ENCODE data around the gene SENP3.

SENP3 gene

DNA sequence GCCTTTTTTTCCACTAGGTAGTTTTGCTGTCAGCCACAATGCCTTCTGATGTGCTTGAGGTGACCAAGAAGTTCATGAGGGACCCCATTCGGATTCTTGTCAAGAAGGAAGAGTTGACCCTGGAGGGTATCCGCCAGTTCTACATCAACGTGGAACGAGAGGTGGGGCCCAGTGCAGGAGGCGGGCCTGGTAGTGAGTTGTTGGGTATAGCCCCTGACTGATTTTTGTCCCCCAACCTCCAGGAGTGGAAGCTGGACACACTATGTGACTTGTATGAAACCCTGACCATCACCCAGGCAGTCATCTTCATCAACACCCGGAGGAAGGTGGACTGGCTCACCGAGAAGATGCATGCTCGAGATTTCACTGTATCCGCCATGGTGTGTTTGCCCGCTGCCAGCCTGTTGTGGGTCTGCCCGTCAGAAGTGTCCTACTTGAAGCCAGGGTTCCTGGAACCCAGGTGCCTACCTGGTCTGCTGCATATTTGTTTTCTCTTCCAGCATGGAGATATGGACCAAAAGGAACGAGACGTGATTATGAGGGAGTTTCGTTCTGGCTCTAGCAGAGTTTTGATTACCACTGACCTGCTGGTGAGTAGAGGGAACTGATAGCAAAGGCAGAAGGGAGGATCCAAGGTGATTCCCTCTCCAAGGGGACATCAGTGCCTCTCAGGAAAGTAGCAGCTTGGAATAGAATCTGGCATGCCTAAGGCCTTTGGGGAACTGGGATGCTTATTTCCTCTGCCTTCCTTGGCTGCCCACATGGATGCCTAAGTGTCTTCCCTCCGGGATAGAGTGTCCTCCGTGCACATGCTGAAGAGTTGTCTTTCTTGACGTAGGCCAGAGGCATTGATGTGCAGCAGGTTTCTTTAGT lies 15.8 kb downstream of the SENP3 start:
- DNase-seq, result no peak

DNA sequence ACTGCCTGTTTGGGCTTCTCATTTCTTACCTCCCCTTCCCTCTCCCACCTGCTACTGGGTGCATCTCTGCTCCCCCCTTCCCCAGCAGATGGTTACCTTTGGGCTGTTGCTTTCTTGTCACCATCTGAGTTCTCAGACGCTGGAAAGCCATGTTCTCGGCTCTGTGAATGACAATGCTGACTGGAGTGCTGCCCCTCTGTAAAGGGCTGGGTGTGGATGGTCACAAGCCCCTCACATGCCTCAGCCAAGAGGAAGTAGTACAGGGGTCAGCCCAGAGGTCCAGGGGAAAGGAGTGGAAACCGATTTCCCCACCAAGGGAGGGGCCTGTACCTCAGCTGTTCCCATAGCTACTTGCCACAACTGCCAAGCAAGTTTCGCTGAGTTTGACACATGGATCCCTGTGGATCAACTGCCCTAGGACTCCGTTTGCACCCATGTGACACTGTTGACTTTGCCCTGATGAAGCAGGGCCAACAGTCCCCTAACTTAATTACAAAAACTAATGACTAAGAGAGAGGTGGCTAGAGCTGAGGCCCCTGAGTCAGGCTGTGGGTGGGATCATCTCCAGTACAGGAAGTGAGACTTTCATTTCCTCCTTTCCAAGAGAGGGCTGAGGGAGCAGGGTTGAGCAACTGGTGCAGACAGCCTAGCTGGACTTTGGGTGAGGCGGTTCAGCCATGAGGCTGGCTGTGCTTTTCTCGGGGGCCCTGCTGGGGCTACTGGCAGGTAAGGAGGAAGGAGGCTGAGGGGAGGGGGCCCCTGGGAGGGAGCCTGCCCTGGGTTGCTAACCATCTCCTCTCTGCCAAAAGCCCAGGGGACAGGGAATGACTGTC lies 17.5 kb downstream of the SENP3 start, which contains the start of gene CD68:
Gene CD68 (plus strand): TSS at position 638 of the 833 bp plus-strand sequence. CDS start 40 bp downstream, at position 678.
- peak; percentile 50 for DNase-seq

- no peak for DNase-seq
Measured at GRCh38 chr17:7579834-7580603, 18.3 kb downstream of the SENP3 start.

DNA sequence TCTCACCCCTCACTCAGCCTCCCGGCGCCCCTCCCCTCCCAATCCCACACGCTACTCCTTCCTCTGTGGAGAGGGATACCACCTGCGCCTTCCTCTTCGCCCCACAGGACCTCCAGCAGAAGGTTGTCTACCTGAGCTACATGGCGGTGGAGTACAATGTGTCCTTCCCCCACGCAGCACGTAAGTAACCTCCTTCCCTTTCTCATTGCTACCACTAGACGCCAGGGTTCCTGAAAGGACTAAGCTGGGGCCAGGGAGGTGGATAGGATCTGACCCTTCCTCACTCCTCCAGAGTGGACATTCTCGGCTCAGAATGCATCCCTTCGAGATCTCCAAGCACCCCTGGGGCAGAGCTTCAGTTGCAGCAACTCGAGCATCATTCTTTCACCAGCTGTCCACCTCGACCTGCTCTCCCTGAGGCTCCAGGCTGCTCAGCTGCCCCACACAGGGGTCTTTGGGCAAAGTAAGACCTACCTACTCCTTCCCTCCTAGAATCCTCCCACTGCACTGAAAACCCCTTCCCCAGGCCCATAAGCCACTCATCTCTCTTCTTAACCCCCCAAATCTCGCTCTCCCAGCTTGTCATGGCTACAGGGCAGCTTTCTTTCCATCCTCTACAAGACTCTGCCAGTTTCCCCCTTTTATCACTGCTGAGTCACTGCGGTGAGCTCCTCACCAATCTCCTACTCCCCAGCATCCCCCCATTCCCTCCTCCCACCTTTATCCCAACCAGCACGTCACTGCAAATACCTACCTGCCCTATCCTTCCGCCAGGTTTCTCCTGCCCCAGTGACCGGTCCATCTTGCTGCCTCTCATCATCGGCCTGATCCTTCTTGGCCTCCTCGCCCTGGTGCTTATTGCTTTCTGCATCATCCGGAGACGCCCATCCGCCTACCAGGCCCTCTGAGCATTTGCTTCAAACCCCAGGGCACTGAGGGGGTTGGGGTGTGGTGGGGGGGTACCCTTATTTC lies 19.2 kb downstream of the SENP3 start:
- DNase-seq, result no peak

DNA sequence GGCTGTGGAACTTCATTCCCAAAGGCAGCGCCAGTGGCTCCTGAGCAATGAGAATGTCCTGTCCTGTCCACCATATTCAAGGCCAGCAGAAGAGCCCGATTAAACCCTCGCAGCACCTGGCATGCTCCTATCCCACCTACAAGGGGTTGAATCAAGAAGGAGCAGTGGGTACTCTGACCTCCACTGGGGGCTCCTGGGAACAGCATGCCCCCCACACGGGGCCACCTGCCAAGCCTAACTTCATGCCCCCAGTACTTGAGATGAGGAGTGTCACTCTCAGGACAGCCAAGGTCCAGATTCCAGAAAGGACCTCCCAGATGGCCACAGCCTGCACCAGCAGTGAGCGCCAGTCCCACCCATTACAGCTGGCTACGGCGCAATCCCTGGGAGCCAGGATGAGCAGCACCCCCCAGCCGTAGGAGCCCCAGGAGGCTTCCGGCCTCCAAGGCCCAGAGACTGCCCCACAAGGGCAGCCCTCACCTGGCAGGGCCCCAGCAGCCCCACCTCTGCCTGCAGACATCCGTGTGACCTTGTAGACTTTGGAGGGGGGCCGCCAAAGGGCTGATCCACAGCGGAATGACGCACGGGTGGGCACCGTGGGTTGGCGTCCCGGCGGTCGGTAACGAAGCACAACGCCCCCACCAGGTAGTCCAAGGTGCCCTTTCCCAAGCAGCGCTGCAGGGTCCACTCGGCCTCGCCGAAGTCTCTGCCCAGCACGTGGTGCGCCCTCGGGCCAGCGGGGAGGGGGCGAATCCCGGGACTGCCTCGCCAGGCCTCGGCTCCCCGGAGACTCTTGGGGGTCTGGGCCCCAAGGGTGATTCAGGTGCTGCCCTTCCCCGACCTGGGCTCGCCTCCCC lies 20.9 kb downstream of the SENP3 start:
- DNase-seq, result no peak

DNA sequence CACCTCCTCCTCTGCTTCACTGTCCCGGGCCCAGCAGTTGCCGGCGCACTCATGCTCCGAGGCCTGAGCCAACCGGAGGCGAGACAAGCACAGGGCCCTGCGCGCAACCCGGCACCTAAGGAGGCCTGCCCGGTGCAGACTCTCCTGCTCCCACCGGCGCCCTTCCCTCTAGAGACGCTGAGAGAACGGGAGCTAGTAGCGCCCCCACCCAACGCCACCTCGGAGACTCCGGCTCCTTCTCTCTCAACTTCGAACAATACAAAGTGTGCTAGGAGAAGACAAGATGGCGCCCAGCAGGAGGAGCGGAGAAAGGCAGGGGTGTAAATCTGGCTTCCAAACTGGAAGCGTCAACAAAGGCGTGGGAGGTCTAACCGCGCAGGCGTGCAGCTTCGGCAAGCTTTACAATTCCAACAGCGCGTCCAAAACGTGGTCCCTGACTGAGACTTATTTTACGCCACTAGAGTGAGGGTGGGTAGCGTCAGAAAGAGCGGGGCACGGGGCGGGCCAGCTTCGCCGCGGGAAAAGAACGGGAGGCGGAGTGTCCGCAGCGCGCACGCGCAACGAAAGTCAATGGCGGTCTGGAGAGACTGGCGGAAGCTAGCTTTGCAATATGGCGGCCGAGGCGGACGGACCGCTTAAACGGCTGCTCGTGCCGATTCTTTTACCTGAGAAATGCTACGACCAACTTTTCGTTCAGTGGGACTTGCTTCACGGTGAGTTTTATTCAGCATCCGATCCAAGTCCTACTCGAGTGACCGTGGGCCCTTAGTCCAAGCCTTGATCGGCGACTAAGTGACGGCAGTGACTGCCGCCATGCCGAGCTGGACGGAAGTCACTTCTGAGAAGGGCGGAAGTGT lies 21.8 kb downstream of the SENP3 start, which contains the start of gene MPDU1:
Gene MPDU1 (plus strand): TSS at position 600 of the 857 bp plus-strand sequence. CDS start 11 bp downstream, at position 611.
- DNase-seq, result peak; percentile 99

- no peak for DNase-seq
Measured at GRCh38 chr17:7586673-7587419, 25.1 kb downstream of the SENP3 start.

- DNase-seq, result no peak
Measured at GRCh38 chr17:7587420-7588151, 25.9 kb downstream of the SENP3 start.

DNA sequence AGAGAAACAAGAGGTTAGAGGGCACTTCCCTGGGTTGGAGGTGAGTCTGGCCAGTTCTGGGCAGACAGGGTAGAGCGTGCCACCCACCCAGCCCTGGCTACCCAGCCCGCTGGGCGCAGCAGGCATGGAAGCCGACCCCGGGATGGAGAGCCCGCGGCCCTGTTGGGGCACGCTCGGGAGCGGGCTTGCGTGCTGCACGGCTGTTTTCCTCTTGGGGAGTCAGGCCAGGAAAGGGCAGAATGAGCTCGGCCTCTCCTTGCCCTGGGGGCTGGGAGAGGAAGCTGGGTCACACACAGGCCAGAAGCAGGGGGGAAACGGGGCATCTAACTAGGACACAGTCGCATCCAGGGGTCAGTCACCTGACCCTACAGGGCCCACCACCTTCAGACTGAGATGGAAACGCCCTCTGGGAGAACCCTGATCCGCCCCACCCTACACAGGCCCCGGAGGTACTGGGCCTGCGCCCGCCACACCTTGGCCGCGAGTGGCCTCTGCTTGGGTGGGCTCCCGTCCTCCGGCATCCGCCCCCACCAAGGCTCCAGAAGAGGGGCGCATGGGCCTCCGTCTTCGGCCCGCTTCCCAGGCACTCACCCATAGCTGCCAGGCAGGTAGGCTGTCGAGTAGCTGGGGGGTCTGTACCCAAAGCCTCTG lies 27.0 kb downstream of the SENP3 start:
- no peak for DNase-seq

DNA sequence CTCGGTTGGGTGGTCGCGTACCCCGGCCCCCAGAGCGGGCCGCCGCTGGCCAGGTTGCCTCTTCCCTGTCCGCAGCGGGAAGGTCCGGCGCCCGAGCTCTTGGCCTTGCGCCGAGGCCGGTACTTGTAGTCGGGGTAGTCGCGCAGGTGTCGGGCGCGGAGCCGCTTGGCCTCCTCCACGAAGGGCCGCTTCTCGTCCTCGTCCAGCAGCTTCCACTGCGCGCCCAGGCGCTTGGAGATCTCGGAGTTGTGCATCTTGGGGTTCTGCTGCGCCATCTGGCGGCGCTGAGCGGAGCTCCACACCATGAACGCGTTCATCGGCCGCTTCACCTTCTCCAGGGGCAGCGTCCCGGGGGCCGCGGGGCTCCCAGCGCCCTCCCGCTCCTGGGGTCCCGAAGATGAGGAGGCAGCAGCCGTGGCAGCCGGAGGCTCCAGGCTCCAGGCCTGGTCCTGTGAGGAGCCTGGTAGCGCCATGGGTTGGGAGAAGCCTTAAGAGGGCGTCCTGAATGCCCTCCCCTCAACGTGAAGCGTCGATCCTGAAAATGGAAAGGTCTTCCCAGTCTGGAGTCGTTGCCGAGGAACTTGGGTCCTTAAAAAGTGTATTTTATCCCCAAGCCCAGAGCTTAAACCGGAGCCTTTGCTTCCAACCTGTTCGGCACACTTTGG lies 27.6 kb downstream of the SENP3 start:
- peak; percentile 95 for DNase-seq

DNA sequence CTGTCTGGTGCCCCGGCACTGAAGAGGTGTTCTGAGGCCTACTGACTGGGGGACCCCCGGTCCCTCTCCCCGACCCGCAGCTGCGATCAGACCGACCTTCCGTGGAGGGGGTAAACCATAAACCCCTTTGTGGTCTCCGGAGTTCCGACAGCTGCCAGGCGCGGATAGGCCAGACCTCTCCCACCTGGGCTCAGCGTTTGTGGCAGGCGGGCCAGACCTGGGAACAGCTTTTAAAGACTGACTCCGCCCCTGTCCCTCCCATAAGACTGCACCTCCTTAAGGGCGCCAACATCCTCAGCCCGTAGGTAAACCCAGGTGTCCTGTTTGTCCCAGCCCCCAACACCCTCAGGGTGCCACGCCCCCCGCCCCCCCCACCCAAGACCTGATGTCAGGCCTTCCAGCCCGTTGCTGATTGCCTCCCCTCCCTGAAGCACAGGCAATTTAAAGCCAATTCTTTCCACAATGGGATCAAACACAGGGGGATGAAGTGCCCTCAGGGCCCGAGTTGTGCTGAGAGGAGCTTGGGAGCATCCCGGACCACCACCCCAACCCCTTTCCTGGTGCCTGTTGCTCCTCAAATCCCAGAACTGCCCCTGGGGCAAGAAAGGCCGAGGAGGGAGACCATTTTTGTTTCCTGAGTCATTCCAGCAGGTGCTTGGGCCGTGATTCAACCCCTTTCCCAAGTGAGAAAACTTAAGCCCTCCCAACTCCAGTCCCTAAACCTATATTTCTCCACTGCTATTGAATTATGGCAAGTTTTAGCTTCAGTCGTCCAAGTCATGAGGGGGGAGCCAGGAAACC lies 28.4 kb downstream of the SENP3 start, which contains the start of gene SOX15:
Gene SOX15 (minus strand): TSS at position 204 of the 801 bp plus-strand sequence. CDS start 418 bp downstream, outside the sequence.
- peak; percentile 35 for DNase-seq

DNA sequence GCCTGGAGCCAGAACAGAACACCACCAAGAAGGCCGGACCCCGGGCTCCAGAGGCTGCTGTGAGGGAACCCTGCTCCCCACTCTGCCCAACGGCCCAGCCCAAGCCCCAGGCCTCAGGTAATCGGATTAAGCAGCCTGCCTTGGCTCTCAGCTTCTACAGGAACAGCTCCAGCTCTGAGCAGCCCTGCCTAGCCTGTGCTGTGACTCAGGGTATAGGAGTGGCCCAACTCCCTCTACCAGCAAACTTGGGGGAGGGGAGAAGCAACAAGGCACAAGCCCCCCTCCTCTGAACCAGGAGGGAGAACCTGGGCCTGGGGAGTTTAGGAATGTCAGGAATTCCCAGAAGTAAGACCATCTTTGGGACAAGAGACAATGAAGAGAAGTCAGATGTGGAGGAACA lies 29.0 kb downstream of the SENP3 start:
- peak; percentile 41 for DNase-seq

- no peak for DNase-seq
Measured at GRCh38 chr17:7591596-7591995, 29.9 kb downstream of the SENP3 start.

GRCh38 chr17:7592422-7593021 lies 30.8 kb downstream of the SENP3 start:
- no peak for DNase-seq

DNA sequence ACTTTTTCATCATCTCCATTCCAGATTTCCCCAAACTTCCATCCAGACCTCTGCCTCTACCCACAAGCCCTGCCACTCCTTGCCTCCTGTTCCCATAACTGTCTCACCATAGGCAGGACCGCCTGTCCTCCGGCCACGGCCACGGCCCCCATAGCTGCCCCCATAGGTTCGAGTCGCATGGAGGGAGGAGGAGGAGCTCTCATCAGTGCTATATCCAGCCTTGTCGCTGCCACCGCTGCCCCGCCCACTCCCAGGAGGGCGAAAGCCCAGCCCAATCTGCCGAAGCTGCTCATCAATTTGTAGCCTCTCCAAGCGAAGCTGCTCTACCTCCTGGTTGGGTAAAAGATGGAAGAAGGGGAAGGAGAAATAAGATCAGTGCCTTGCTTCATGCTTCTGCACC lies 31.6 kb downstream of the SENP3 start:
- DNase-seq, result no peak

All from eye (tissue), 1 donor.